22Rv1 (cell line): Measurements from ENCODE around the gene MRPL49.

Experiments used
- H3K27ac ChIP-seq: fragments of 450-650 bp; 2 replicates; pipeline ENCODE4 v1.5.1; 2017
- ZFX ChIP-seq: fragments of 450-650 bp; IDR thresholded peaks from 2 replicates; pipeline ENCODE4 v1.6.1; 2017; ENCODE audit warnings: antibody characterized with exemption, borderline replicate concordance
- TF ChIP-seq, protein P1 (sequence below): fragments of 450-650 bp; IDR thresholded peaks from 2 replicates; pipeline ENCODE4 v1.5.1; 2017; ENCODE audit warnings: mild to moderate bottlenecking

The MRPL49 gene

DNA sequence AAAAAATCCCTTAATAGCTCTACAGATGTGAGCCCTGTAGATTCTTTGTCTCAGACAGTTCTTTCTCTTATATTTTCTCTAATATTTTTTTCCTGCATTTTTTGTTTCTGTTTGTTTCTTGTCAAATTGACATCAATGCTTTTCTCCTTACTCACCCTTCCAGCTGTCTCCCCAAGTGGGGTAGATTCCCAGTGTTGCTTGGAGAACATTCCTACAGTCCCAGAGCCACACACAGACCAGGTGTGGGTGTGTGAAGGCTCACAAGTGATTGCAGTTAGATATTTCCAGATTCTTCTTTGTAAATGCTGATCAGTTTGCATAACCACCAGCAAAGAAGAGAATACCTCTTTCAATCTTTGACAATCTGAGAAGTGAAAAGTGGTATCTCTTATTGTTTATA is 18.6 kb upstream of the MRPL49 start:
- H3K27ac ChIP-seq = peak overlapping the region; percentile 92
- TF ChIP-seq, protein P1, sequence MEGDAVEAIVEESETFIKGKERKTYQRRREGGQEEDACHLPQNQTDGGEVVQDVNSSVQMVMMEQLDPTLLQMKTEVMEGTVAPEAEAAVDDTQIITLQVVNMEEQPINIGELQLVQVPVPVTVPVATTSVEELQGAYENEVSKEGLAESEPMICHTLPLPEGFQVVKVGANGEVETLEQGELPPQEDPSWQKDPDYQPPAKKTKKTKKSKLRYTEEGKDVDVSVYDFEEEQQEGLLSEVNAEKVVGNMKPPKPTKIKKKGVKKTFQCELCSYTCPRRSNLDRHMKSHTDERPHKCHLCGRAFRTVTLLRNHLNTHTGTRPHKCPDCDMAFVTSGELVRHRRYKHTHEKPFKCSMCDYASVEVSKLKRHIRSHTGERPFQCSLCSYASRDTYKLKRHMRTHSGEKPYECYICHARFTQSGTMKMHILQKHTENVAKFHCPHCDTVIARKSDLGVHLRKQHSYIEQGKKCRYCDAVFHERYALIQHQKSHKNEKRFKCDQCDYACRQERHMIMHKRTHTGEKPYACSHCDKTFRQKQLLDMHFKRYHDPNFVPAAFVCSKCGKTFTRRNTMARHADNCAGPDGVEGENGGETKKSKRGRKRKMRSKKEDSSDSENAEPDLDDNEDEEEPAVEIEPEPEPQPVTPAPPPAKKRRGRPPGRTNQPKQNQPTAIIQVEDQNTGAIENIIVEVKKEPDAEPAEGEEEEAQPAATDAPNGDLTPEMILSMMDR = no peak
- TF ChIP-seq ZFX = no peak

GRCh38 chr11:65104628-65105027 is 17.5 kb upstream of the MRPL49 start:
- no peak for TF ChIP-seq ZFX
- TF ChIP-seq, protein P1 = no peak
- peak overlapping the region; percentile 92 for H3K27ac ChIP-seq

DNA sequence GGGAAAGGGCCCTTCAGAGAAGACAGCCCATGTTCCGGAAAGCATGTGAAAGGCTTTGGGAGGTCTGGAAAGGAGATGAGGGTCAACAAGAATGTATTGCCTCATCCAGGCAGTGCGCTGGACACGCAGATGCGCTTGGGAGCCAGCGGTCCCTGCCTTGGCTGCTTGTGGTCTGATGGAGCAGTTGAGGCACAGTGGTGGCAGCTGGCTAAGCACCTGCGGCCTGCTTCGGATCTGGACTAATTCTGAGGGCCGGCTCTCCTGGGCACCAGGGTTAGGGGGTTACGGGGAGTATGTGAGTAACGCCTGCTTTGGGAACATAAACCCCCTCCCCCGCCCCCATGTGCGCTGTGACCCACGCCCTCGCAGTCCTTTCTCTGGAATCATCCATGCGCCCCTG is 15.0 kb upstream of the MRPL49 start:
- no peak overlapping the region for H3K27ac ChIP-seq
- TF ChIP-seq, protein P1 = no peak
- TF ChIP-seq ZFX = no peak

- no peak overlapping the region for H3K27ac ChIP-seq
- TF ChIP-seq, protein P1 = no peak
- no peak for TF ChIP-seq ZFX
These were observed 14.2 kb upstream of the MRPL49 start for GRCh38 chr11:65107751-65108468.

- H3K27ac ChIP-seq = no peak overlapping the region
These were observed 13.5 kb upstream of the MRPL49 start for GRCh38 chr11:65108469-65109123.

GRCh38 chr11:65109231-65110198 is 12.6 kb upstream of the MRPL49 start:
- H3K27ac ChIP-seq = peak overlapping the region; percentile 99; the same call in 1 of the 2 replicates
- no peak for TF ChIP-seq ZFX
- TF ChIP-seq, protein P1 = no peak

More at GRCh38 chr11:65108469-65109123, 13.5 kb upstream of the MRPL49 start:
- TF ChIP-seq ZFX = no peak
- TF ChIP-seq, protein P1 = no peak
